Prostate gland (tissue), 2 donors: ENCODE results near the gene HDAC8. TPM values are rescaled to one million over a fixed set of nuclear protein-coding genes. Genes with fewer than 3 reads are reported as not detected.

Experiments used
- DNase-seq: peaks from one replicate; pipeline ENCODE4 v3.0.0-alpha.2; 2019; ENCODE audit warnings: low spot score
- H3K27ac ChIP-seq, 2 donors: fragments of 200-600 bp; sonication (generic); 2 replicates each; pipeline ENCODE4 v1.5.1; 2017 to 2019
- H3K27me3 ChIP-seq: fragments of 200-600 bp; sonication (generic); replicated peaks from 2 replicates; pipeline ENCODE4 v1.5.1; 2019; ENCODE audit not compliant: insufficient read depth
- H3K36me3 ChIP-seq, 2 donors: fragments of 200-600 bp; sonication (generic); 1 replicate in 1 of 2; 2 replicates in 1 of 2; pipeline versions ENCODE4 v1.5.1 to v1.8.1; 2017 to 2019
- H3K4me1 ChIP-seq: fragments of 200-600 bp; sonication (generic); replicated peaks from 2 replicates; pipeline ENCODE4 v1.5.1; 2019
- H3K4me3 ChIP-seq, 2 donors: fragments of 200-600 bp; sonication (generic); 2 replicates each; pipeline ENCODE4 v1.5.1; 2017 to 2019
- H3K9me3 ChIP-seq: fragments of 200-600 bp; sonication (generic); 2 replicates; pipeline ENCODE4 v1.5.1; 2017
- POLR2A ChIP-seq: fragments of 450-650 bp; IDR thresholded peaks from one replicate; pipeline ENCODE4 v1.6.1; 2016; ENCODE audit warnings: antibody characterized with exemption, mild to moderate bottlenecking
- POLR2AphosphoS5 ChIP-seq: sonication (generic); formaldehyde crosslinking; IDR thresholded peaks from one replicate; pipeline ENCODE4 v1.6.1; 2017; ENCODE audit warnings: antibody characterized with exemption
- WGBS: methylation state at CpG from one replicate; pipeline ENCODE4 v1.1.5; 2018; 5-methylcytosine and 5-hydroxymethylcytosine counted together
- intact Hi-C: fragments of 100-400 bp; cut with DNase I; formaldehyde crosslinking; loops from one replicate; pipeline ENCODE4 v1.14.2; 2022
- total RNA-seq, 2 donors: library from RNA; depleted of rRNA; stranded (reverse); fragments of >200 nt; gene quantifications; one replicate each; pipeline ENCODE4 v1.1.0, GENCODE V29; 2016
- TF ChIP-seq, protein P1 (sequence below), 4 experiments: fragments of 200-600 bp in 2 of 4; fragments of 450-650 bp in 2 of 4; sonication (generic) in 2 of 4; IDR thresholded peaks; 1 replicate in 3 of 4; 2 replicates in 1 of 4; pipeline ENCODE4 v1.5.1; 2016 to 2019; ENCODE audit warnings: antibody characterized with exemption in 4 of 4, mild to moderate bottlenecking in 2 of 4, moderate library complexity in 2 of 4

HDAC8 gene
- total RNA-seq, 2 donors from 2014 or later: 25.3 to 32.3 TPM

DNA sequence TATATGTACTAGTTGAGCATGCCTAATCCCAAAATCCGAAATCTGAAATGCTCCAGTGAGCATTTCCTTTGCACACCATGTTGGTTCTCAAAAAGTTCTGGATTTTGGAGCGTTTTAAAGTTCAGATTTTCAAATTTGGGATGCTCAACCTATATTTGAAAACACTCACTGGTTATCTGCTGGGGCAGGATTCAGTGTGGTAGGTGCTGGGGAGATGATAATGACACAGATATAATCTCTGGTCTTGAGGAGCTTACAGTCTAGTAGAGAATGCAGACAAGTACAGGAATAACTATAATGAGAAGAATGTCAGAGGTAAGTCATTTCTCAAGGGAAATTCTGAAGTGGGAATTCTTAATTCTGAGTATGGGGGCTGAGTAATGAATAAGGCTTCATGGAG lies 207.5 kb downstream of the HDAC8 start:
- H3K9me3 ChIP-seq: no peaks in the 10 kb centered on the region
- no peaks in the 10 kb centered on the region for H3K27me3 ChIP-seq
- H3K4me1 ChIP-seq: no peaks in the 10 kb centered on the region
- no peaks in the 10 kb centered on the region for H3K36me3 ChIP-seq
- intact Hi-C loops: no loop called here
- no peak for TF ChIP-seq POLR2A
- TF ChIP-seq, protein P1, sequence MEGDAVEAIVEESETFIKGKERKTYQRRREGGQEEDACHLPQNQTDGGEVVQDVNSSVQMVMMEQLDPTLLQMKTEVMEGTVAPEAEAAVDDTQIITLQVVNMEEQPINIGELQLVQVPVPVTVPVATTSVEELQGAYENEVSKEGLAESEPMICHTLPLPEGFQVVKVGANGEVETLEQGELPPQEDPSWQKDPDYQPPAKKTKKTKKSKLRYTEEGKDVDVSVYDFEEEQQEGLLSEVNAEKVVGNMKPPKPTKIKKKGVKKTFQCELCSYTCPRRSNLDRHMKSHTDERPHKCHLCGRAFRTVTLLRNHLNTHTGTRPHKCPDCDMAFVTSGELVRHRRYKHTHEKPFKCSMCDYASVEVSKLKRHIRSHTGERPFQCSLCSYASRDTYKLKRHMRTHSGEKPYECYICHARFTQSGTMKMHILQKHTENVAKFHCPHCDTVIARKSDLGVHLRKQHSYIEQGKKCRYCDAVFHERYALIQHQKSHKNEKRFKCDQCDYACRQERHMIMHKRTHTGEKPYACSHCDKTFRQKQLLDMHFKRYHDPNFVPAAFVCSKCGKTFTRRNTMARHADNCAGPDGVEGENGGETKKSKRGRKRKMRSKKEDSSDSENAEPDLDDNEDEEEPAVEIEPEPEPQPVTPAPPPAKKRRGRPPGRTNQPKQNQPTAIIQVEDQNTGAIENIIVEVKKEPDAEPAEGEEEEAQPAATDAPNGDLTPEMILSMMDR (IDR thresholded peaks at IDR 0.05): no peak
- no peak for TF ChIP-seq POLR2AphosphoS5
- H3K4me3 ChIP-seq: no peak overlapping the region
- 100% methylated on average over 2 of the region's 2 CpGs for WGBS
- no peak overlapping the region for H3K27ac ChIP-seq
- DNase-seq: no peak

DNA sequence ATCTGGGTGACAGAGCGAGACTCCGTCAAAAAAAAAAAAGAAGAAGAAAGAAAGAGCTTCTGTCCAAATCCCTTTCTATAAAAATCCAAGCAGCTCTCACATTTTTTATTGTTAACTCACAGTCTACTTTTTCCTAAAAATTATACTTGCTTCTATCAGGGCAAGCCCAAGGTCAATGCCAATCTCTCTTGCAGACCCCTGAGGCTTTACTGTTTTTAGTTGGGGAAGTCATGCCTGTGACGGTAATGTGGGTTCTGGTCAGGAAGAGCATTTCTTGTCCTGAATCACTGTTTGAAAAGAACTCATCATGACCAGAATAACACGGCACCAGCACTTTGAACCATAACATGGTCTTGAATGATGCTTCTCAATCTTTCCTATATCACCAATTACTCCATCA lies 212.3 kb downstream of the HDAC8 start:
- intact Hi-C loops: no loop called here

DNA sequence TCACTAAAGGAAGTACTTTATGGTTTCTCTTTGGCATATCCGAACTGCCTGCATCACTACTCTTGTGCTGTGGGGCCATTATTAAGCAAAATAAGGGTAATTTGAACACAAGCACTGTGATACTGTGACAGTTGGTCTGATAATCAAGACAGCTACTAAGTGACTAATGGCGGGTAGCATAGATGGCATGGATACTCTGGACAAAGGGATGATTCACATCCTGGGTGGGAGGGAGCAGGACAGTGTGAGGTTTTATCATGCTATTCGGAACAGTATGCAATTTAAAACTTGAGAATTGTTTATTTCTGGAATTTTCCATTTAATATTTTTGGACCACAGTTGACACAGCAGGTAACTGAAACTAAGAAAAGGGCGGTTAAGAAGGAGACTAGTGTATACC lies 214.3 kb downstream of the HDAC8 start:
- DNase-seq: no peak
- TF ChIP-seq POLR2A (no peak), POLR2AphosphoS5 (no peak)
- TF ChIP-seq, protein P1 (IDR thresholded peaks at IDR 0.05): no peak
- Histone ChIP-seq H3K9me3 (no peaks in the 10 kb centered on the region), H3K27me3 (no peaks in the 10 kb centered on the region), H3K4me3 (no peak overlapping the region), H3K4me1 (no peaks in the 10 kb centered on the region), H3K36me3 (no peaks in the 10 kb centered on the region), H3K27ac (no peak overlapping the region)
- 90% methylated on average over 4 of the region's 4 CpGs for WGBS
- intact Hi-C loops: no loop called here

More for the DNA sequence above, 212.3 kb downstream of the HDAC8 start:
- no peak overlapping the region for H3K4me3 ChIP-seq
- H3K27ac ChIP-seq: no peak overlapping the region
- H3K9me3 ChIP-seq: no peaks in the 10 kb centered on the region
- TF ChIP-seq POLR2AphosphoS5 (no peak), POLR2A (no peak)
- TF ChIP-seq, protein P1 (IDR thresholded peaks at IDR 0.05): no peak
- no peak for DNase-seq
- H3K4me1 ChIP-seq: no peaks in the 10 kb centered on the region
- WGBS: 89% methylated on average over 4 of the region's 4 CpGs
- no peaks in the 10 kb centered on the region for H3K36me3 ChIP-seq
- no peaks in the 10 kb centered on the region for H3K27me3 ChIP-seq

DNA sequence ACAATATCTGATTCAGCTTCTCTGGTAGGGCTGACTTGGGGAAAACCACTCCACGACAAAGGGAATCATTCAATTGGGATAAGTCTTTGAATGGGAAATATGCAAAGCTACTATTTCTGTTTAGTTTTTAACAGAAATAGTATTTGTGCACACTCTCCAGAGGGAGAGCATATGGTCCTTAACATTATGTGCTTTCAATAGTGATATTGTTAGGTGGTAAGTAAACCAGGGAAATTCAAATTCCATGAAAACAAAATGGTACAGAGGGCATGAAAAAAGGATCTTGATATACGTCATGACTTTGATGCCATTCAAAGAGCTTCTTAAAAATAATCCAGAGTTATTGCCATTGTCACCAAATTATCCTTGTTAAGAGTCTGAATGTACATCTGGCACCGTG lies 219.9 kb downstream of the HDAC8 start:
- H3K9me3 ChIP-seq: no peaks in the 10 kb centered on the region
- DNase-seq: no peak
- no peaks in the 10 kb centered on the region for H3K27me3 ChIP-seq
- TF ChIP-seq POLR2AphosphoS5 (no peak), POLR2A (no peak)
- TF ChIP-seq, protein P1 (IDR thresholded peaks at IDR 0.05): no peak
- no peak overlapping the region for H3K27ac ChIP-seq
- intact Hi-C loops: no loop called here
- no peaks in the 10 kb centered on the region for H3K36me3 ChIP-seq
- H3K4me1 ChIP-seq: no peaks in the 10 kb centered on the region
- 94% methylated on average over 3 of the region's 3 CpGs for WGBS
- no peak overlapping the region for H3K4me3 ChIP-seq

DNA sequence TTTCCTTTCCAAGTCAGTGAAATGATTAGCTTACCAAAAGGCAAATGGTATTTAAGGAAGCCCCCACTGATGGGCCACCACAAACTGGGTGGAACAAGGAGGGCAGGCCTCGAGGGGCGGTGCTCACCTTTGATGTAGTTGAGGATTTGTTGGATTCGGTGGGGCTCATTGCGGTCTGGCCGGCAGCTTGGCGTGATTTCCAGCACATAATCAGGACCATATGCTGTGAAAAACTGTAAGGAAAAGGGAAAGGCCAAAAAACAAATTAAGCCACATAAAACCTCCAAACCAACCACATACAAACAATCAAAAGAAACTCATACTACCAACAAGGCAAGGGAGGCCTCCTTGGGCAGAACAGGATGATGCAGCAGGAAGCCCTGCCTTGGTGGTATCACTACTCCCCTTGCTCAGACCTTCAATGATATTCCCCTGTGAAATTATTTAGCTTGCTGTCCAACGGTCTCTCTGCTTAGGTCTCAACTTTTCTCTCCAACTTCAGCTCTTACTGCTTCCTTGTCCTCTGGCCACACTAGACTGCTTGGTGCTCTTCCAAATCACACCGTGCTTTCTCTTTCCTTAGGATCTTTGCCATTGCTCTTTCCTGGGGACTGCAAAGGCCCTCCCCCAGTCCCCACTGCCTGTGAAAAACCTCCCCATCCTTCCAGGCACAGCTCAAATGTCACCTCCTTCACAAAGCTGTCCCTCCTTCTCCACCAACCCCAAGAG lies 220.9 kb downstream of the HDAC8 start:
- H3K36me3 ChIP-seq: no peaks in the 10 kb centered on the region
- DNase-seq: no peak
- H3K27me3 ChIP-seq: no peaks in the 10 kb centered on the region
- H3K27ac ChIP-seq: no peak overlapping the region
- H3K4me1 ChIP-seq: no peaks in the 10 kb centered on the region
- H3K9me3 ChIP-seq: no peaks in the 10 kb centered on the region
- intact Hi-C loops: no loop called here
- WGBS: 71% methylated on average over 8 of the region's 8 CpGs
- H3K4me3 ChIP-seq: no peak overlapping the region
- no peak for TF ChIP-seq POLR2A
- no peak for TF ChIP-seq POLR2AphosphoS5
- TF ChIP-seq, protein P1 (IDR thresholded peaks at IDR 0.05): no peak
